ENCODE data around the gene CTTNBP2. TPM values are rescaled to one million over a fixed set of nuclear protein-coding genes. Genes with fewer than 3 reads are reported as not detected.

Gene CTTNBP2
- total and polyA plus RNA-seq, 2 of the 4 experiments (the other 2 are of a cell fraction) = 6.6 to 11.3 TPM

DNA sequence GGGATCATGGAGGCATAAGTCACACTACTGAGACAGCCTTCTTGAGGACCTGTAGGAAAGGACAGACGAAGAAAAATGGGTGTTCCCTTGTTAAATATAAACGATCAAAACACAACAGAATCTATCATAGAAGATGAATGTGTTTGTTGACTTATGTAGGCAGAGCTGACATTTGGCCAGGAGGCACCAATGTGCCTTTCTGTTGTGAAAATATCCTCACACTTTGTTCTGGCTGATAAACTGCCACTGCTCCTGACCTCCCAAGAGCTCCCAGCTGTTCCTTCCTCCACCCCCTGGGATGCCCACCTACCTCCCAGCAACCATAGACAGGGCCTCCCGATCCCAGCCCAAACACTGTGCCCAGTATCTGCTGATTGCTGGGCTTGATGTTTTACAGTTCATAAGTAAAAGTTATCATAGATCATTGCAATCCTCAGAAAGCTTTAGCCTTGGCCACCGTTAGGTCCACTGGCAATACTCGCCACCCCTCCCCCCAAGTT lies 116.6 kb downstream of the CTTNBP2 start:
- Histone ChIP-seq H3K9me3 (ENCODE audit: control insufficient read depth, insufficient read depth, low read length) (no peaks in the 10 kb centered on the region), H4K20me1 (ENCODE audit: insufficient read depth, low read length) (no peaks in the 10 kb centered on the region), H2AFZ (replicated peaks; ENCODE audit: low read length, poor library complexity) (no peak overlapping the region), H3K4me3 (ENCODE audit: insufficient read depth, low read depth, low read length) (no peak overlapping the region), H2BK20ac (ENCODE audit: low read depth, low read length) (no peak overlapping the region), H3K56ac (ENCODE audit: extremely low read depth, insufficient read depth, low read length) (no peak overlapping the region), H3K9me1 (ENCODE audit: insufficient read depth, low read length) (no peaks in the 10 kb centered on the region), H3K27me3 (ENCODE audit: control insufficient read depth, insufficient read depth, low read length) (no peaks in the 10 kb centered on the region), H3K4me1 (ENCODE audit: control insufficient read depth, insufficient read depth, low read length) (0 out of 2 replicates have a peak, but pooled peaks cover 2% of the 10 kb centered on the region), H4K91ac (ENCODE audit: insufficient read depth, low read depth, low read length) (no peak overlapping the region), H3K18ac (ENCODE audit: low read depth, low read length) (no peak overlapping the region), H4K8ac (ENCODE audit: low read depth in 2 of 2, low read length in 2 of 2) (no peak overlapping the region), H3K79me1 (ENCODE audit: low read depth in 1 of 2, low read length in 2 of 2) (no peaks in the 10 kb centered on the region), H2BK15ac (ENCODE audit: low read depth, low read length) (no peak overlapping the region), H2BK120ac (ENCODE audit: low read depth, low read length) (no peak overlapping the region), H4K5ac (ENCODE audit: low read depth, low read length) (no peak overlapping the region), H3K4ac (ENCODE audit: low read depth, low read length) (no peak overlapping the region), H3K9ac (ENCODE audit: low read depth, low read length) (no peak overlapping the region), H3K36me3 (ENCODE audit: control insufficient read depth, insufficient read depth, low read length) (peaks cover 8% of the 10 kb centered on the region), H3K14ac (replicated peaks; ENCODE audit: low read depth, low read length) (no peak overlapping the region), H2AK5ac (ENCODE audit: low read depth, low read length) (no peak overlapping the region), H3K23ac (ENCODE audit: low read depth, low read length) (no peak overlapping the region), H3K27ac (ENCODE audit: insufficient read depth, low read length) (no peak overlapping the region), H2BK5ac (ENCODE audit: low read depth, low read length, poor library complexity, severe bottlenecking) (no peak overlapping the region), H2AK9ac (replicated peaks; ENCODE audit: low read depth, low read length, poor library complexity) (no peak overlapping the region), H3K4me2 (ENCODE audit: low read depth, low read length) (no peak overlapping the region)
- no CpG with 5 or more reads among the region's 5 CpGs for WGBS, 2 experiments (ENCODE audit: extremely low coverage in 2 of 2, insufficient read length in 1 of 2)
- POLR2A ChIA-PET (ENCODE audit: unreplicated experiment) = interaction anchor here (0.6 kb wide), 1 partner anchor 22 kb away, joined by 4 read pairs; no protein-coding TSS in a partner anchor
- in situ Hi-C loops (cut with MboI; ENCODE audit: low sequenced_read_pairs) = loop anchor here (25.0 kb wide), 1 partner anchor 331 kb away; no protein-coding TSS in a partner anchor
- ATAC-seq (ENCODE audit: low read depth) (no peak), DNase-seq (no peak)
- dilution Hi-C loops (cut with HindIII; ENCODE audit: low sequenced_read_pairs, unreplicated experiment) = no loop called here
- CTCF ChIA-PET = no interaction called here
- no TSS peak for BruUV-seq (replicated peaks)
- TF ChIP-seq, protein P1, sequence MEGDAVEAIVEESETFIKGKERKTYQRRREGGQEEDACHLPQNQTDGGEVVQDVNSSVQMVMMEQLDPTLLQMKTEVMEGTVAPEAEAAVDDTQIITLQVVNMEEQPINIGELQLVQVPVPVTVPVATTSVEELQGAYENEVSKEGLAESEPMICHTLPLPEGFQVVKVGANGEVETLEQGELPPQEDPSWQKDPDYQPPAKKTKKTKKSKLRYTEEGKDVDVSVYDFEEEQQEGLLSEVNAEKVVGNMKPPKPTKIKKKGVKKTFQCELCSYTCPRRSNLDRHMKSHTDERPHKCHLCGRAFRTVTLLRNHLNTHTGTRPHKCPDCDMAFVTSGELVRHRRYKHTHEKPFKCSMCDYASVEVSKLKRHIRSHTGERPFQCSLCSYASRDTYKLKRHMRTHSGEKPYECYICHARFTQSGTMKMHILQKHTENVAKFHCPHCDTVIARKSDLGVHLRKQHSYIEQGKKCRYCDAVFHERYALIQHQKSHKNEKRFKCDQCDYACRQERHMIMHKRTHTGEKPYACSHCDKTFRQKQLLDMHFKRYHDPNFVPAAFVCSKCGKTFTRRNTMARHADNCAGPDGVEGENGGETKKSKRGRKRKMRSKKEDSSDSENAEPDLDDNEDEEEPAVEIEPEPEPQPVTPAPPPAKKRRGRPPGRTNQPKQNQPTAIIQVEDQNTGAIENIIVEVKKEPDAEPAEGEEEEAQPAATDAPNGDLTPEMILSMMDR (conservative IDR thresholded peaks at IDR 0.05; ENCODE audit: low read depth, low read length) = no peak
- TF ChIP-seq MAFK (IDR thresholded peaks at IDR 0.05; ENCODE audit: low read depth, low read length) = no peak
- TF ChIP-seq RAD21 (IDR thresholded peaks at IDR 0.05; ENCODE audit: low read length) = no peak
- no peak for TF ChIP-seq SMC3 (IDR thresholded peaks at IDR 0.05; ENCODE audit: low read depth, low read length)
- no peak for TF ChIP-seq CEBPB (IDR thresholded peaks at IDR 0.05; ENCODE audit: low read depth, low read length)
- no peak for TF ChIP-seq POLR2A (IDR thresholded peaks at IDR 0.05; ENCODE audit: low read depth, low read length)
- TF ChIP-seq RFX5 (IDR thresholded peaks at IDR 0.05; ENCODE audit: low read depth, low read length) = no peak
- no peak for TF ChIP-seq FOS (IDR thresholded peaks at IDR 0.05; ENCODE audit: low read depth, low read length)
- TF ChIP-seq RCOR1 (IDR thresholded peaks at IDR 0.05; ENCODE audit: insufficient replicate concordance, low read length) = no peak
- no peak for TF ChIP-seq MXI1 (IDR thresholded peaks at IDR 0.05; ENCODE audit: borderline replicate concordance, low read depth, low read length)
- TF ChIP-seq MAZ (IDR thresholded peaks at IDR 0.05; ENCODE audit: borderline replicate concordance, low read depth, low read length) = no peak
- no peak for TF ChIP-seq NFE2L2 (IDR thresholded peaks at IDR 0.05; ENCODE audit: low read depth, low read length)
- TF ChIP-seq, protein P2, sequence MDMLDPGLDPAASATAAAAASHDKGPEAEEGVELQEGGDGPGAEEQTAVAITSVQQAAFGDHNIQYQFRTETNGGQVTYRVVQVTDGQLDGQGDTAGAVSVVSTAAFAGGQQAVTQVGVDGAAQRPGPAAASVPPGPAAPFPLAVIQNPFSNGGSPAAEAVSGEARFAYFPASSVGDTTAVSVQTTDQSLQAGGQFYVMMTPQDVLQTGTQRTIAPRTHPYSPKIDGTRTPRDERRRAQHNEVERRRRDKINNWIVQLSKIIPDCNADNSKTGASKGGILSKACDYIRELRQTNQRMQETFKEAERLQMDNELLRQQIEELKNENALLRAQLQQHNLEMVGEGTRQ (IDR thresholded peaks at IDR 0.05; ENCODE audit: low read depth, low read length) = no peak
- TF ChIP-seq CHD1 (IDR thresholded peaks at IDR 0.05; ENCODE audit: low read depth, low read length) = no peak
- no peak for TF ChIP-seq BHLHE40 (IDR thresholded peaks at IDR 0.05; ENCODE audit: low read depth, low read length)
- TF ChIP-seq, protein P3, sequence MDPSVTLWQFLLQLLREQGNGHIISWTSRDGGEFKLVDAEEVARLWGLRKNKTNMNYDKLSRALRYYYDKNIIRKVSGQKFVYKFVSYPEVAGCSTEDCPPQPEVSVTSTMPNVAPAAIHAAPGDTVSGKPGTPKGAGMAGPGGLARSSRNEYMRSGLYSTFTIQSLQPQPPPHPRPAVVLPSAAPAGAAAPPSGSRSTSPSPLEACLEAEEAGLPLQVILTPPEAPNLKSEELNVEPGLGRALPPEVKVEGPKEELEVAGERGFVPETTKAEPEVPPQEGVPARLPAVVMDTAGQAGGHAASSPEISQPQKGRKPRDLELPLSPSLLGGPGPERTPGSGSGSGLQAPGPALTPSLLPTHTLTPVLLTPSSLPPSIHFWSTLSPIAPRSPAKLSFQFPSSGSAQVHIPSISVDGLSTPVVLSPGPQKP (IDR thresholded peaks at IDR 0.05; ENCODE audit: borderline replicate concordance, low read depth, low read length) = no peak
- intact Hi-C loops (cut with micrococcal nuclease) = loop anchor here (10.0 kb wide), 1 partner anchor 238 kb away; no protein-coding TSS in a partner anchor
